Osteoblast (primary cell): ENCODE data around the gene SLAMF9. TPM values are rescaled to one million over a fixed set of nuclear protein-coding genes. Genes with fewer than 3 reads are reported as not detected.
A peak's percentile ranks its signal among the peaks of the same experiment; 100 is the strongest.

Experiments
- DNase-seq: peaks from one replicate; pipeline ENCODE4 v3.0.0; 2011; ENCODE audit warnings: low spot score, mixed read lengths; ENCODE audit not compliant: insufficient read length; ENCODE audit errors: missing footprints
- H2AFZ ChIP-seq: 2 replicates; pipeline ENCODE4 v1.6.0; 2011; ENCODE audit warnings: mild to moderate bottlenecking, low read length
- H3K27ac ChIP-seq: 2 replicates; pipeline ENCODE4 v1.5.1; 2011; ENCODE audit warnings: mild to moderate bottlenecking, low read depth, low read length, moderate library complexity
- H3K27me3 ChIP-seq: 2 replicates; pipeline ENCODE4 v1.6.0; 2012; ENCODE audit warnings: mild to moderate bottlenecking, control low read depth, inconsistent platforms, low read length, moderate library complexity; ENCODE audit not compliant: insufficient read depth
- H3K36me3 ChIP-seq: 2 replicates; pipeline ENCODE4 v1.5.1; 2011; ENCODE audit warnings: mild to moderate bottlenecking, low read length, control low read depth, moderate library complexity; ENCODE audit not compliant: insufficient read depth
- H3K4me1 ChIP-seq: 2 replicates; pipeline ENCODE4 v1.5.1; 2011; ENCODE audit warnings: mild to moderate bottlenecking, low read length, control low read depth, moderate library complexity; ENCODE audit not compliant: insufficient read depth
- H3K4me2 ChIP-seq: 2 replicates; pipeline ENCODE4 v1.6.0; 2011; ENCODE audit warnings: mild to moderate bottlenecking, low read length; ENCODE audit not compliant: insufficient read depth
- H3K4me3 ChIP-seq: fragments of 200-600 bp; sonication (generic); 3 replicates; pipeline ENCODE4 v1.5.1; 2012; ENCODE audit warnings: mild to moderate bottlenecking, low read length, inconsistent platforms; ENCODE audit not compliant: insufficient read depth
- H3K79me2 ChIP-seq: 2 replicates; pipeline ENCODE4 v1.6.0; 2012; ENCODE audit warnings: mild to moderate bottlenecking, low read length, control low read depth, inconsistent platforms; ENCODE audit not compliant: insufficient read depth
- H3K9me3 ChIP-seq: 2 replicates; pipeline ENCODE4 v1.5.1; 2011; ENCODE audit warnings: low read depth, low read length, control low read depth
- H4K20me1 ChIP-seq: 2 replicates; pipeline ENCODE4 v1.6.0; 2012; ENCODE audit warnings: mild to moderate bottlenecking, low read length, control low read depth; ENCODE audit not compliant: insufficient read depth
- total RNA-seq: library from RNA; depleted of rRNA; stranded (reverse); fragments of >200 nt; gene quantifications from 2 replicates; pipeline ENCODE4 v1.2.3, GENCODE V29; 2012
- TF ChIP-seq, protein P1 (sequence below): IDR thresholded peaks from 2 replicates; pipeline ENCODE4 v1.5.1; 2011; ENCODE audit warnings: mild to moderate bottlenecking, low read depth, low read length, moderate library complexity; ENCODE audit errors: extremely low read depth

The SLAMF9 gene
- total RNA-seq, 1 donor = not detected

DNA sequence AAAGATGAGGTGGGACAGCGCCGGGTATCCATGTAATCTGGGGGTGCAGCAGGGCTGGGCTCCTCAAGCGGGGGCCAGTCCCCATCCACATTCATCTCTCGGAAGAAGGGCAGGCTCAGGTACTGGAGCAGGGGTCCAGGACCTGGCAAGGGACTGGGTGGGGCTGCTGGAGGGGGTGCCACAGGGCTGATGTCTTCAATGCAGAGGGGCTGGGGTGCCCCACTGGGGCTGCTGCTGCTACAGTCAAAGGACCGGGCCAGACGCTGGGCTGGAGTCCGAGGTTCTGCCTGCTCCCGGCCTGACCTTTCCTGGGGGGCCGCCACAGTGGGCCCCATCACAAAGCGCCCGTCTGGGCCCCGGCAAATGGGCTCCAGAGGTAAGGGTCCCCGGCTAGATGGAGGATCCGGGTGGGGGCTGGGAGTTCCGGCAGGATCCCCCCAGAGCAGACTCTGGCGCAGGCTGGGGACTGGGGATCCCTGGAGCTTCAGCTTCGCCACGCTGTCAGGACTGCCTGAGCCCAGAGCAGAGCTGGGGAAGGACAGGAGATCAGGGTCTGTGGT, 25.5 kb downstream of the SLAMF9 start:
- no peak overlapping the region for H3K27ac ChIP-seq
- H3K4me1 ChIP-seq = peaks cover 14% of the 10 kb centered on the region
- no peak overlapping the region for H3K4me3 ChIP-seq
- no peaks in the 10 kb centered on the region for H3K36me3 ChIP-seq
- H4K20me1 ChIP-seq = peaks cover 2% of the 10 kb centered on the region
- H3K4me2 ChIP-seq = no peak overlapping the region
- TF ChIP-seq, protein P1, sequence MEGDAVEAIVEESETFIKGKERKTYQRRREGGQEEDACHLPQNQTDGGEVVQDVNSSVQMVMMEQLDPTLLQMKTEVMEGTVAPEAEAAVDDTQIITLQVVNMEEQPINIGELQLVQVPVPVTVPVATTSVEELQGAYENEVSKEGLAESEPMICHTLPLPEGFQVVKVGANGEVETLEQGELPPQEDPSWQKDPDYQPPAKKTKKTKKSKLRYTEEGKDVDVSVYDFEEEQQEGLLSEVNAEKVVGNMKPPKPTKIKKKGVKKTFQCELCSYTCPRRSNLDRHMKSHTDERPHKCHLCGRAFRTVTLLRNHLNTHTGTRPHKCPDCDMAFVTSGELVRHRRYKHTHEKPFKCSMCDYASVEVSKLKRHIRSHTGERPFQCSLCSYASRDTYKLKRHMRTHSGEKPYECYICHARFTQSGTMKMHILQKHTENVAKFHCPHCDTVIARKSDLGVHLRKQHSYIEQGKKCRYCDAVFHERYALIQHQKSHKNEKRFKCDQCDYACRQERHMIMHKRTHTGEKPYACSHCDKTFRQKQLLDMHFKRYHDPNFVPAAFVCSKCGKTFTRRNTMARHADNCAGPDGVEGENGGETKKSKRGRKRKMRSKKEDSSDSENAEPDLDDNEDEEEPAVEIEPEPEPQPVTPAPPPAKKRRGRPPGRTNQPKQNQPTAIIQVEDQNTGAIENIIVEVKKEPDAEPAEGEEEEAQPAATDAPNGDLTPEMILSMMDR = no peak
- H3K9me3 ChIP-seq = no peaks in the 10 kb centered on the region
- peak; percentile 78 for DNase-seq
- H3K27me3 ChIP-seq = no peaks in the 10 kb centered on the region
- no peak overlapping the region for H2AFZ ChIP-seq
- peaks cover 18% of the 10 kb centered on the region for H3K79me2 ChIP-seq

DNA sequence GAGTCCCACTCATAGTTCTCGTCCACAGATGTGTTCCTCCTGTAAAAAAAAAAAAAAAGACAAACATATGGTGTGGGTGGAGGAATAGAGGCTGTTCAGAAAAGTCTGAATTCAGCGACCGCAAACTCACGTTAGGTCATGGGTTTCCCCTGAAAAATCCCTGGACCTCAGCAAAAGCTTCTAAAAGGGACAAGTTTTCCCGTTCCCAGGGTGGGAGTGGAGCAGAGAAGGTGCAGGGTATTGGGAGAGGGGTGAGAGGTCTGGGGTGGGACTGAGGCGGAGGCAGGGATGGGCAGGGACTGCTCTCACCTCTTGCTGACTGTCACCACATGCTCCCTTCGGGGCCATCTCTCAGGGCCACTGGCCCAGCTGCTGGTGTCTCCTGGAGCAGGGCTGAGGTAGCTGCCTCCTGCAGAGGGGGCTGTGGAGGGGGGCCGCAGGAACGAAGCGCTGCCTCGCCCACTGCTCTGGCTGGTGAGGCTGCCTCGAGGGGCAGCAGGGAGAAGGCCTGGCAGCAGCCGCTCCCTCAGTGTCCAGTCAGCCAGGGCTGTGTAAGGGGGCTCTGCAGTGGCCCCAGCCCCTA, 26.1 kb downstream of the SLAMF9 start:
- H3K4me1 ChIP-seq = peaks cover 20% of the 10 kb centered on the region
- H3K27me3 ChIP-seq = no peaks in the 10 kb centered on the region
- no peaks in the 10 kb centered on the region for H3K9me3 ChIP-seq
- H3K27ac ChIP-seq = no peak overlapping the region
- no peak overlapping the region for H2AFZ ChIP-seq
- TF ChIP-seq, protein P1 = no peak
- peak; percentile 77 for DNase-seq
- H3K79me2 ChIP-seq = peaks cover 24% of the 10 kb centered on the region
- H4K20me1 ChIP-seq = peaks cover 5% of the 10 kb centered on the region
- no peak overlapping the region for H3K4me2 ChIP-seq
- H3K36me3 ChIP-seq = no peaks in the 10 kb centered on the region
- H3K4me3 ChIP-seq = no peak overlapping the region

DNA sequence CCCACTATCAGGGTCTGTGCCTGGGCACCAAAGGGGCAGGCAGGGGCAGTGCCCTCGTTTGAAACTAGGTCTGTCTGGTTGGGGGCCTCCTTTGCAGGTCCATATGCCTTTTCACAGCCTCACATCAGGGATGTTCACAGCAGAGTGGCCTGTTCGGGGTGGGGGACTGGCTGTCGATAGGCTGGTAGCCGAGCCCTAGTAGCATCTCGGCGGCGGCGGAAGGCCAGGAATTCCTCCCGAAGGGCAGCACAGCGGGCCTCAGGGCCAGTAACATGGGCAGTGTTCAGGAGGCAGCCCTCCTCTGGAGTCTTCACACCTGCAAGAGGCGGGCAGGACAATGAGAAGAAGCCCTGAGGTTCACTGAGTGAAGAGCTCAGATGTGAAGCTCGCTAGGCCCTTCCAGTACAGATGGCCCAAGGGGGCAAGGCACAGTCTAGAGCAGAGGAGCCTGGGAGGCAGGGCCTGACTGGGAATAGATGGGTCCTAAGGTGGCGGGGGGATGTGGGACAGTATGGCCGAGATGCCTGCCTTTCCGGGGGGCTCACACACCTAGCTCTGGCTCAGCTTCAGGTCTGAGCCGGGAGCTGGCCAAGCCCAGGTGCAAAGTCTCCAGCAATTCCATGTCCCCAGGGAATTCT, 26.7 kb downstream of the SLAMF9 start:
- Histone ChIP-seq H3K27me3 (no peaks in the 10 kb centered on the region), H2AFZ (no peak overlapping the region), H3K4me1 (peaks cover 26% of the 10 kb centered on the region), H3K36me3 (no peaks in the 10 kb centered on the region), H3K4me3 (no peak overlapping the region), H3K79me2 (peaks cover 30% of the 10 kb centered on the region), H4K20me1 (peaks cover 11% of the 10 kb centered on the region), H3K9me3 (no peaks in the 10 kb centered on the region), H3K27ac (no peak overlapping the region), H3K4me2 (no peak overlapping the region)
- TF ChIP-seq, protein P1 = no peak
- DNase-seq = peak; percentile 54

DNA sequence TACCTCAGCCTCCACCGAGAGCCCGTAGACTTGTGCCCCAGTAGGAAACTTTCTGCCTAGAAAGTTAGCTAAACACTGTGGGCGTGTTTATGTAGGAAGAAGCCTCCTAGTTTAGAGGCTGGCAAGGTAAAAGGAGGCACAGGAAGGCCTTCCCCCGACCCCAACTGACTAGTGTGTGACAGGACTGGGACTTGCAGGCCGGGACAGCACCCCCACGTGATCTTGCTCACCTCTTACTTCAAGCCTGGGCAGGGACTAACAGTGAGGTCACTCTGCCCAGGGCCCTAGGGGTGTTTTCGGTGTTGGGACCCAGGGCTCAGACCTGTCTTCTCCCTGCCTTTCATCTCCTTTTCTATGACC, 28.3 kb downstream of the SLAMF9 start:
- H2AFZ ChIP-seq = peak overlapping the region; percentile 91
- H4K20me1 ChIP-seq = peaks cover 22% of the 10 kb centered on the region
- peak overlapping the region; percentile 99 for H3K4me3 ChIP-seq
- H3K9me3 ChIP-seq = no peaks in the 10 kb centered on the region
- peak overlapping the region; percentile 99 for H3K27ac ChIP-seq
- H3K4me1 ChIP-seq = peaks cover 41% of the 10 kb centered on the region
- TF ChIP-seq, protein P1 = no peak
- H3K79me2 ChIP-seq = peaks cover 46% of the 10 kb centered on the region
- peak overlapping the region; percentile 95 for H3K4me2 ChIP-seq
- no peaks in the 10 kb centered on the region for H3K36me3 ChIP-seq
- no peaks in the 10 kb centered on the region for H3K27me3 ChIP-seq
- DNase-seq = no peak
